Measurements from ENCODE around the gene OTOG.

The OTOG gene

DNA sequence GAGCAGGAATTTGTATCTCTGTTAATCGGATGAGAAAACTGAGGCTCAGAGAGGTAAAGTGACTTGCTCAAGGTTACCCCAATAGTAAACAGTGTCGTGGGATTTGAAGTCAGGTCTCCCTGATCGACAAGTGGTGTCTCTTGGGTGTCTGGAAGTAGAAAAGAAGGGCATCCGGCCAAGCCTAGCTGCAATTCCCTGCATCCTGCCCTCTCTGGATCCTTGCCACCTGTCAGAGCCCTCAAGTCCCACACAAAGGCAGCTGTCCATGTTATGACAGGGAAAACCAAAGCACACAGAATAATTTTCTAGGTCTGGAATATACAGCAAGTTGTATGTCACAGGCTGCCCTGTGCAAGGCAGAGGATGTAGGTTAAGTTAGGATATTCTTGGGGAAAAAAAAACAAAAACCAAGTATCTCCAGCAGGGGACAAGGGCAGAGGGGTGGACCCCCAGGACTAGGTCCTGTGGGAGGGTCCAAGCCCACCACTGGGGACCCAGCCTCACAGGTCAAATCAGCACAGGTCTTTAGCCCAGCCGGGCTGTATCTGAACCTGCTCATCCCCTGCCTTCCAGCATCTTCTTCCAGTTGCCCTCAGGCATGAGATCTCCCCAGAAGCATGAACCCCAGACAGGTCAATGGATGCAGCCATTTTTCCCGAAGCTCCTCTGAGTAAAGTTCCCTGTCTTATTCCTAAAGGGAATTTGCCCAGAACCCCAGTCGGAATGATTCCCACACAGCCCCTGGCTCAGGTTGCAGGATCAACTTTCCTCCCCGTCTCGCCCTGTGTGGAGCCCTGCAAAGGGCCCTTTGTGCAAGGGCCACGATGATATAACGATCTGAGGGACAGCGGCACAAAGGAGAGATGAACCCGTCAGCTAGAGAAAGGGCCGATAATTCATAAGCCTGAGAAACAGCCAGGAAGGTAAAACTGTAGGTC is 17.9 kb upstream of the OTOG start:
- TF ChIP-seq EZH2phosphoT487 (IDR thresholded peaks at IDR 0.05; ENCODE audit: borderline replicate concordance) = no peak
- TF ChIP-seq, protein P1, sequence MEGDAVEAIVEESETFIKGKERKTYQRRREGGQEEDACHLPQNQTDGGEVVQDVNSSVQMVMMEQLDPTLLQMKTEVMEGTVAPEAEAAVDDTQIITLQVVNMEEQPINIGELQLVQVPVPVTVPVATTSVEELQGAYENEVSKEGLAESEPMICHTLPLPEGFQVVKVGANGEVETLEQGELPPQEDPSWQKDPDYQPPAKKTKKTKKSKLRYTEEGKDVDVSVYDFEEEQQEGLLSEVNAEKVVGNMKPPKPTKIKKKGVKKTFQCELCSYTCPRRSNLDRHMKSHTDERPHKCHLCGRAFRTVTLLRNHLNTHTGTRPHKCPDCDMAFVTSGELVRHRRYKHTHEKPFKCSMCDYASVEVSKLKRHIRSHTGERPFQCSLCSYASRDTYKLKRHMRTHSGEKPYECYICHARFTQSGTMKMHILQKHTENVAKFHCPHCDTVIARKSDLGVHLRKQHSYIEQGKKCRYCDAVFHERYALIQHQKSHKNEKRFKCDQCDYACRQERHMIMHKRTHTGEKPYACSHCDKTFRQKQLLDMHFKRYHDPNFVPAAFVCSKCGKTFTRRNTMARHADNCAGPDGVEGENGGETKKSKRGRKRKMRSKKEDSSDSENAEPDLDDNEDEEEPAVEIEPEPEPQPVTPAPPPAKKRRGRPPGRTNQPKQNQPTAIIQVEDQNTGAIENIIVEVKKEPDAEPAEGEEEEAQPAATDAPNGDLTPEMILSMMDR (conservative IDR thresholded peaks at IDR 0.05; ENCODE audit: low read length) = no peak
- Histone ChIP-seq H2AFZ (ENCODE audit: low read length) (no peak overlapping the region), H3K4me2 (ENCODE audit: low read depth, low read length, poor library complexity, severe bottlenecking) (no peak overlapping the region), H3K4me1 (ENCODE audit: insufficient read depth, low read length, poor library complexity, severe bottlenecking) (no peaks in the 10 kb centered on the region), H4K20me1 (ENCODE audit: insufficient read depth, low read length, poor library complexity, severe bottlenecking) (no peaks in the 10 kb centered on the region), H3F3A (ENCODE audit: low read depth) (no peaks in the 10 kb centered on the region), H3K9ac (ENCODE audit: low read depth, low read length, poor library complexity, severe bottlenecking) (no peak overlapping the region), H3K79me2 (ENCODE audit: insufficient read depth, low read length) (no peaks in the 10 kb centered on the region), H3K4me3 (ENCODE audit: low read length, poor library complexity, severe bottlenecking) (no peak overlapping the region), H3K36me3 (ENCODE audit: insufficient read depth, low read length) (no peaks in the 10 kb centered on the region), H3K9me2 (replicated peaks; ENCODE audit: low read depth, low read length) (no peaks in the 10 kb centered on the region), H3K9me3 (ENCODE audit: insufficient read depth, low read depth, low read length) (no peaks in the 10 kb centered on the region), H3K27me3 (ENCODE audit: insufficient read depth, low read length, poor library complexity, severe bottlenecking) (no peaks in the 10 kb centered on the region)

DNA sequence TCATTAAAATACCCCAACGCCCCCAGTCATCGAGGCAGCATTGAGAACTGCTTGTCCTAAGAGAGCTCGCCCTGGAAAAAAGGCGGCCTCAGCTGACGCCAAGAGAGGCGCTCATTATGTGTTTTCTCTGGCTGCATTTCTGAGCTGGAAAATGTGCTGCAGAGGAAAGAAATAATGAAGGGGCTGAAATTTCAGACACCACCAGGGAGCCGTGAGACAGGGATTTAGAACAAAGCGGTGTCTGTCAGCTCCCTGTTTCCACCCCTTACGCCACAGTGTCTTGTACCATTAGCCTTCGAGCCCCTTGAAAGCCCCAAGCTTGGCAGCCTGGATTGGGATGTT is 17.2 kb upstream of the OTOG start:
- Histone ChIP-seq H3F3A (ENCODE audit: low read depth) (no peaks in the 10 kb centered on the region), H4K20me1 (ENCODE audit: insufficient read depth, low read length, poor library complexity, severe bottlenecking) (no peaks in the 10 kb centered on the region), H3K9ac (ENCODE audit: low read depth, low read length, poor library complexity, severe bottlenecking) (no peak overlapping the region), H3K9me2 (replicated peaks; ENCODE audit: low read depth, low read length) (no peaks in the 10 kb centered on the region), H2AFZ (ENCODE audit: low read length) (no peak overlapping the region), H3K27me3 (ENCODE audit: insufficient read depth, low read length, poor library complexity, severe bottlenecking) (no peaks in the 10 kb centered on the region), H3K9me3 (ENCODE audit: insufficient read depth, low read depth, low read length) (no peaks in the 10 kb centered on the region), H3K4me3 (ENCODE audit: low read length, poor library complexity, severe bottlenecking) (no peak overlapping the region), H3K79me2 (ENCODE audit: insufficient read depth, low read length) (no peaks in the 10 kb centered on the region), H3K4me1 (ENCODE audit: insufficient read depth, low read length, poor library complexity, severe bottlenecking) (no peaks in the 10 kb centered on the region), H3K36me3 (ENCODE audit: insufficient read depth, low read length) (no peaks in the 10 kb centered on the region), H3K4me2 (ENCODE audit: low read depth, low read length, poor library complexity, severe bottlenecking) (no peak overlapping the region)
- TF ChIP-seq, protein P1 (conservative IDR thresholded peaks at IDR 0.05; ENCODE audit: low read length) = no peak
- no peak for TF ChIP-seq EZH2phosphoT487 (IDR thresholded peaks at IDR 0.05; ENCODE audit: borderline replicate concordance)

DNA sequence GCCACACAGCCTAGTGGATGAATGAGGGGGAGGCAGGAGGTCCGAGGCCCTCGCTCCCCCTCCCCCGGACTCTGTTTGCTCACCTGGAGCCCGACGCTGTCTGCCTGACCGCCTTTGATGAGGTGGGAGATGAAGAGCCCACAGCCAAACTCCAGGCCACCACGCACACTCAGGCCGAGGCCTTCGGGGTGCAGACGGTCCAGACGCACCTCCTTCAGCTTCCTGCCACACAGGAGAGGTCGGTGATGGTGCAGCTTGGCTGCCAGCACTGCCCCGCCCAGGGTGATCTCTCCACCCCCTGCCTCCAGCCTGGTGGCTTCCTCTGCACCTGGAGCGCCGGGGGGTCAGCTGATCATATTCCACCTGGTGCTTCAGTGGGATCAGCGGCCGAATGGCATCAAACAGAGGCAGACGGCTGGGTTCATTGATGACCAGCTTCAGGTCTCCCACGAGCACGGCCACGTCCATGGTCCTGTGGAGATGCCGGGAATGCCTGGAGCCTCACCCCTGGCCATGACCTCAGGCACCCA is 15.9 kb upstream of the OTOG start:
- Histone ChIP-seq H3K27me3 (ENCODE audit: insufficient read depth, low read length, poor library complexity, severe bottlenecking) (no peaks in the 10 kb centered on the region), H3K9ac (ENCODE audit: low read depth, low read length, poor library complexity, severe bottlenecking) (no peak overlapping the region), H3K9me3 (ENCODE audit: insufficient read depth, low read depth, low read length) (no peaks in the 10 kb centered on the region), H3K4me2 (ENCODE audit: low read depth, low read length, poor library complexity, severe bottlenecking) (no peak overlapping the region), H3K79me2 (ENCODE audit: insufficient read depth, low read length) (no peaks in the 10 kb centered on the region), H3K36me3 (ENCODE audit: insufficient read depth, low read length) (no peaks in the 10 kb centered on the region), H3K9me2 (replicated peaks; ENCODE audit: low read depth, low read length) (no peaks in the 10 kb centered on the region), H3K4me3 (ENCODE audit: low read length, poor library complexity, severe bottlenecking) (no peak overlapping the region), H3K4me1 (ENCODE audit: insufficient read depth, low read length, poor library complexity, severe bottlenecking) (no peaks in the 10 kb centered on the region), H3F3A (ENCODE audit: low read depth) (no peaks in the 10 kb centered on the region), H2AFZ (ENCODE audit: low read length) (no peak overlapping the region), H4K20me1 (ENCODE audit: insufficient read depth, low read length, poor library complexity, severe bottlenecking) (no peaks in the 10 kb centered on the region)
- TF ChIP-seq EZH2phosphoT487 (IDR thresholded peaks at IDR 0.05; ENCODE audit: borderline replicate concordance) = no peak
- TF ChIP-seq, protein P1 (conservative IDR thresholded peaks at IDR 0.05; ENCODE audit: low read length) = no peak
